ENCODE results near the gene ENKD1. TPM values are rescaled to one million over a fixed set of nuclear protein-coding genes. Genes with fewer than 3 reads are reported as not detected.

Gene ENKD1
- total and polyA plus RNA-seq, 2 of the 13 experiments (the other 11 are each of a cell fraction or from before 2014, with no cell fraction given): 10.8 to 20.8 TPM

DNA sequence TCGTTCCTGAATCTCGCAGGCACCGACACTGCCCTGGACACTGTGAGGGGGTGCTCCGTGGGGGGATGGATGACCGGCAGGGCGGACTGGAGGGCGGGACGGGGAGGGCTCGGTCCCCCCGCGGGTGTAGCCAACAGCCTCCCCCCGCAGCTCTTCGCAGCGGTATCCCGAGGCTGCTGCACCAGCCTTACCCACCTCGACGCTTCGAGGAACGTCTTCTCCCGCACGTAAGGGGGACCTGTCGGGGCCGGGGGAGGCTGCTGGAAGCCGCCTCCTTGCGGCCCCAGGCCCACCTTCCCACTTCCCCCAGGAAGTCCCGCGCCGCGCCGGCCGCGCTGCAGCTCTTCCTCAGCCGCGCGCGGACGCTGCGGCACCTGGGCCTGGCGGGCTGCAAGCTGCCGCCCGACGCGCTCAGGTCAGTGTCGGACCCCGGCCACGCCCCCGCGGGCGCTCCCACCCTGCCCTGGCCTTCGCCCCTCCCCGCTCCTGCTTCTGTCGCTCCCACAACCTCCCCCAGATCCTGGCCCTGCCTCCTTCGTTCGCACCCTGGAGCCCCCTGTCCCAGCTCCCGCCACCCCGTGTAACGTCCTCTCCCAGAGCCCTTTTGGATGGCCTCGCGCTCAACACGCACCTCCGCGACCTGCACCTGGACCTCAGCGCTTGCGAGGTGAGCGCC, 18.3 kb downstream of the ENKD1 start (continued):
- TF ChIP-seq, protein P1, sequence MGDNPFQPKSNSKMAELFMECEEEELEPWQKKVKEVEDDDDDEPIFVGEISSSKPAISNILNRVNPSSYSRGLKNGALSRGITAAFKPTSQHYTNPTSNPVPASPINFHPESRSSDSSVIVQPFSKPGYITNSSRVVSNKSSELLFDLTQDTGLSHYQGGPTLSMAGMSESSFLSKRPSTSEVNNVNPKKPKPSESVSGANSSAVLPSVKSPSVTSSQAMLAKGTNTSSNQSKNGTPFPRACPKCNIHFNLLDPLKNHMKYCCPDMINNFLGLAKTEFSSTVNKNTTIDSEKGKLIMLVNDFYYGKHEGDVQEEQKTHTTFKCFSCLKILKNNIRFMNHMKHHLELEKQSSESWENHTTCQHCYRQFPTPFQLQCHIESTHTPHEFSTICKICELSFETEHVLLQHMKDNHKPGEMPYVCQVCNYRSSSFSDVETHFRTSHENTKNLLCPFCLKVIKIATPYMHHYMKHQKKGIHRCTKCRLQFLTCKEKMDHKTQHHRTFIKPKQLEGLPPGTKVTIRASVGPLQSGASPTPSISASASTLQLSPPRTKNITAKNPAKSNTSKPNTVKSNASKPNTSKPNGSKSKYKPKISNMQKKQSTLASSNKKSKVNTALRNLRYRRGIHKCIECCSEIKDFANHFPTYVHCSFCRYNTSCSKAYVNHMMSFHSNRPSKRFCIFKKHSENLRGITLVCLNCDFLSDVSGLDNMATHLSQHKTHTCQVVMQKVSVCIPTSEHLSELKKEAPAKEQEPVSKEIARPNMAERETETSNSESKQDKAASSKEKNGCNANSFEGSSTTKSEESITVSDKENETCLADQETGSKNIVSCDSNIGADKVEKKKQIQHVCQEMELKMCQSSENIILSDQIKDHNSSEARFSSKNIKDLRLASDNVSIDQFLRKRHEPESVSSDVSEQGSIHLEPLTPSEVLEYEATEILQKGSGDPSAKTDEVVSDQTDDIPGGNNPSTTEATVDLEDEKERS (CRISPR knock-in tag; IDR thresholded peaks at IDR 0.05): no peak
- TF ChIP-seq, protein P2, sequence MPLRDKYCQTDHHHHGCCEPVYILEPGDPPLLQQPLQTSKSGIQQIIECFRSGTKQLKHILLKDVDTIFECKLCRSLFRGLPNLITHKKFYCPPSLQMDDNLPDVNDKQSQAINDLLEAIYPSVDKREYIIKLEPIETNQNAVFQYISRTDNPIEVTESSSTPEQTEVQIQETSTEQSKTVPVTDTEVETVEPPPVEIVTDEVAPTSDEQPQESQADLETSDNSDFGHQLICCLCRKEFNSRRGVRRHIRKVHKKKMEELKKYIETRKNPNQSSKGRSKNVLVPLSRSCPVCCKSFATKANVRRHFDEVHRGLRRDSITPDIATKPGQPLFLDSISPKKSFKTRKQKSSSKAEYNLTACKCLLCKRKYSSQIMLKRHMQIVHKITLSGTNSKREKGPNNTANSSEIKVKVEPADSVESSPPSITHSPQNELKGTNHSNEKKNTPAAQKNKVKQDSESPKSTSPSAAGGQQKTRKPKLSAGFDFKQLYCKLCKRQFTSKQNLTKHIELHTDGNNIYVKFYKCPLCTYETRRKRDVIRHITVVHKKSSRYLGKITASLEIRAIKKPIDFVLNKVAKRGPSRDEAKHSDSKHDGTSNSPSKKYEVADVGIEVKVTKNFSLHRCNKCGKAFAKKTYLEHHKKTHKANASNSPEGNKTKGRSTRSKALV (CRISPR knock-in tag; IDR thresholded peaks at IDR 0.05): peak; percentile 86
- TF ChIP-seq ZNF550 (CRISPR knock-in tag; IDR thresholded peaks at IDR 0.05; ENCODE audit: borderline replicate concordance): no peak
- TF ChIP-seq, protein P3, sequence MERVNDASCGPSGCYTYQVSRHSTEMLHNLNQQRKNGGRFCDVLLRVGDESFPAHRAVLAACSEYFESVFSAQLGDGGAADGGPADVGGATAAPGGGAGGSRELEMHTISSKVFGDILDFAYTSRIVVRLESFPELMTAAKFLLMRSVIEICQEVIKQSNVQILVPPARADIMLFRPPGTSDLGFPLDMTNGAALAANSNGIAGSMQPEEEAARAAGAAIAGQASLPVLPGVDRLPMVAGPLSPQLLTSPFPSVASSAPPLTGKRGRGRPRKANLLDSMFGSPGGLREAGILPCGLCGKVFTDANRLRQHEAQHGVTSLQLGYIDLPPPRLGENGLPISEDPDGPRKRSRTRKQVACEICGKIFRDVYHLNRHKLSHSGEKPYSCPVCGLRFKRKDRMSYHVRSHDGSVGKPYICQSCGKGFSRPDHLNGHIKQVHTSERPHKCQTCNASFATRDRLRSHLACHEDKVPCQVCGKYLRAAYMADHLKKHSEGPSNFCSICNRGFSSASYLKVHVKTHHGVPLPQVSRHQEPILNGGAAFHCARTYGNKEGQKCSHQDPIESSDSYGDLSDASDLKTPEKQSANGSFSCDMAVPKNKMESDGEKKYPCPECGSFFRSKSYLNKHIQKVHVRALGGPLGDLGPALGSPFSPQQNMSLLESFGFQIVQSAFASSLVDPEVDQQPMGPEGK (CRISPR knock-in tag; IDR thresholded peaks at IDR 0.05): no peak
- no peak for TF ChIP-seq HNRNPLL (IDR thresholded peaks at IDR 0.05; ENCODE audit: low read depth, low read length, poor library complexity, severe bottlenecking)
- TF ChIP-seq SMAD3 (CRISPR knock-in tag; IDR thresholded peaks at IDR 0.05): no peak
- TF ChIP-seq, protein P4, sequence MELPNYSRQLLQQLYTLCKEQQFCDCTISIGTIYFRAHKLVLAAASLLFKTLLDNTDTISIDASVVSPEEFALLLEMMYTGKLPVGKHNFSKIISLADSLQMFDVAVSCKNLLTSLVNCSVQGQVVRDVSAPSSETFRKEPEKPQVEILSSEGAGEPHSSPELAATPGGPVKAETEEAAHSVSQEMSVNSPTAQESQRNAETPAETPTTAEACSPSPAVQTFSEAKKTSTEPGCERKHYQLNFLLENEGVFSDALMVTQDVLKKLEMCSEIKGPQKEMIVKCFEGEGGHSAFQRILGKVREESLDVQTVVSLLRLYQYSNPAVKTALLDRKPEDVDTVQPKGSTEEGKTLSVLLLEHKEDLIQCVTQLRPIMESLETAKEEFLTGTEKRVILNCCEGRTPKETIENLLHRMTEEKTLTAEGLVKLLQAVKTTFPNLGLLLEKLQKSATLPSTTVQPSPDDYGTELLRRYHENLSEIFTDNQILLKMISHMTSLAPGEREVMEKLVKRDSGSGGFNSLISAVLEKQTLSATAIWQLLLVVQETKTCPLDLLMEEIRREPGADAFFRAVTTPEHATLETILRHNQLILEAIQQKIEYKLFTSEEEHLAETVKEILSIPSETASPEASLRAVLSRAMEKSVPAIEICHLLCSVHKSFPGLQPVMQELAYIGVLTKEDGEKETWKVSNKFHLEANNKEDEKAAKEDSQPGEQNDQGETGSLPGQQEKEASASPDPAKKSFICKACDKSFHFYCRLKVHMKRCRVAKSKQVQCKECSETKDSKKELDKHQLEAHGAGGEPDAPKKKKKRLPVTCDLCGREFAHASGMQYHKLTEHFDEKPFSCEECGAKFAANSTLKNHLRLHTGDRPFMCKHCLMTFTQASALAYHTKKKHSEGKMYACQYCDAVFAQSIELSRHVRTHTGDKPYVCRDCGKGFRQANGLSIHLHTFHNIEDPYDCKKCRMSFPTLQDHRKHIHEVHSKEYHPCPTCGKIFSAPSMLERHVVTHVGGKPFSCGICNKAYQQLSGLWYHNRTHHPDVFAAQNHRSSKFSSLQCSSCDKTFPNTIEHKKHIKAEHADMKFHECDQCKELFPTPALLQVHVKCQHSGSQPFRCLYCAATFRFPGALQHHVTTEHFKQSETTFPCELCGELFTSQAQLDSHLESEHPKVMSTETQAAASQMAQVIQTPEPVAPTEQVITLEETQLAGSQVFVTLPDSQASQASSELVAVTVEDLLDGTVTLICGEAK (IDR thresholded peaks at IDR 0.05): no peak
- TF ChIP-seq, protein P4 (CRISPR knock-in tag; IDR thresholded peaks at IDR 0.05): 0 out of 2 replicates have a peak, but pooled peaks have one; percentile 16
- TF ChIP-seq RORA (CRISPR knock-in tag; IDR thresholded peaks at IDR 0.05): no peak
- no peak for TF ChIP-seq ZBTB42 (CRISPR knock-in tag; IDR thresholded peaks at IDR 0.05)
- no peak for TF ChIP-seq ZNF30 (CRISPR knock-in tag; IDR thresholded peaks at IDR 0.05)

All from HepG2 (cell line).